HG03103 (cell line): ENCODE data around the gene NOL9.
"Not testable (repeated sequence)": the region's sequence is repeated elsewhere in the genome, so short reads cannot be mapped to it uniquely, and the experiment has no call there.

Experiments used
- ATAC-seq: cut with Tn5 transposase; IDR thresholded peaks from one replicate; pipeline ENCODE4 v1.9.1; 2021; ENCODE audit warnings: low read depth; ENCODE audit not compliant: unreplicated experiment

The NOL9 gene

GRCh38 chr1:6506210-6507036 lies 47.9 kb downstream of the NOL9 start:
- no peak for ATAC-seq

GRCh38 chr1:6505367-6506209 lies 48.7 kb downstream of the NOL9 start:
- ATAC-seq = no peak

GRCh38 chr1:6504887-6505286 lies 49.4 kb downstream of the NOL9 start:
- no peak for ATAC-seq

DNA sequence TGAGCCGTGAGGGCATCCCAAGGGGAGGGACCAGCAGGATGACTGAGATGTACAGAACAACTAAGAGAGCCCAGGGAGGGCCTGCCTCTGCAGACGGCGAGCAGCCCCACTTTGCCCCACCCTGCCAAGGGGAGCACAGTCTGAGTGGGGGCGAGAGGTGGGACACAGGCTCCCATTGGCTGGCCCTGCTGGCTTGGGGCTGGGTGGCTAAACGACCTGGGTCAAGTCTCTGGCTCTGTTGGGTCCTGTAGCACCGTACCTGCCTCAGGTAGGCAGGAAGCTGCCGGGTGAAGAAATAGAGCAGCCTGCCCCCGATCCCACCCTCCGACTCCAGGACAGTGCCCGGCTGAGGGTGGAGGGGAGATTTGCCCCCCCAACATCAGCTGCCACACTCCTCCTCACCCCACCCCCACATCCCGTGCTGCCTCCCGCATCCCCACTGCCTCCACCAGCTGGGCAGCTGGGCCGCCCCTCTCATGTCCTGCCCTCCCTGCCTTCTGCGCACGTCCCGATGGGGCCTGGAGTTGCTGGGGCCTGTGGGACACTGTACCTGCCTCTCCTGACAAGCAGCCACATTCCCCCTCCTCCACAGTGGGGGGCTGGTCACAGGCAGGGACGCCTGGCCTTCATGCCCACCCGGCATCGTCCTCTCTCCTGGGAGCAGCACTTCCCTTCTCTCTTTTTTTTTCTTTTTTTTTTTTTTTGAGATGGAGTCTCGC lies 50.3 kb downstream of the NOL9 start:
- ATAC-seq = no peak

DNA sequence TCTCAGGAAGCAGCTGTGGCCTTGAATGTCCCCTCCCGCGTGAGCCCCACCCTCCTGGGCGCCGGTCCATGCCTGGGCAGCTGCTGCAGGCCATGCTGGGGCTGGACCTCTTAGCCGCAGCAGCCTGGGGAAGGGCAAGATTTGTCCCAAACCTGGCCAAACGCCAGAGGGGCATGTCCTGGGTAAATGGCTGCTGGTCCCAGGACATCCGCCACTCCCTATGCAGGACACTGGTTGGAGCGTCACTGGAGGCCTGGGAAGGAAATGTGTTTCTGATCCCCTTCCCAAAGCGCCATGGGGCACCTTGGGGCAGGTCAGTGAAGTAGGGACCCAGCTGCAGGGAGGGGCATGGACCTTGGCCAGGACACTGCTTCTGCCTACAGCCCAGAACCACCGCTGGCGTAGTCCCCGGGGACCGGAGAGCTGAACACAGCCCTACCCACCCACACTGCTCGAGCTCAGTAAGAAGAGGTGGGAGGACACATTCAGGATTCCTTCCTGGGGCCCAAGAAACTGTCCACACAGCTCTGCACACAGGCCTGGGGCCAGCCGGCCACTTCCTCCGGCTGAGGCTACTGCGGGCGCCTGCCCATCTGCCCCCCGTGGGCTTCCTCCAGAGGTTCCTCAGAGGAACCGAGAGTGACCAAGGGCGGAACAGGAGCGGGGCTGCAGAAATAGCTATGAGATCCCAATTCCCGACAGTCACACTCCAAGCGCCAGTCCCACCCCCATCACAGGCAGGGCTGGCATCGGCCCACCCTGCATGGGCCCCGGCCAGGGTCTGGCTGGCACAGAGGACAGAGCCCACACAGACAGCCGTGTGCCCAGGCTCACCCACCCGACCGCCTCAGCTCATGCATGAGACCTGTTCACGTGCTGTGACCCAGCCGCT lies 52.1 kb downstream of the NOL9 start:
- ATAC-seq = no peak

DNA sequence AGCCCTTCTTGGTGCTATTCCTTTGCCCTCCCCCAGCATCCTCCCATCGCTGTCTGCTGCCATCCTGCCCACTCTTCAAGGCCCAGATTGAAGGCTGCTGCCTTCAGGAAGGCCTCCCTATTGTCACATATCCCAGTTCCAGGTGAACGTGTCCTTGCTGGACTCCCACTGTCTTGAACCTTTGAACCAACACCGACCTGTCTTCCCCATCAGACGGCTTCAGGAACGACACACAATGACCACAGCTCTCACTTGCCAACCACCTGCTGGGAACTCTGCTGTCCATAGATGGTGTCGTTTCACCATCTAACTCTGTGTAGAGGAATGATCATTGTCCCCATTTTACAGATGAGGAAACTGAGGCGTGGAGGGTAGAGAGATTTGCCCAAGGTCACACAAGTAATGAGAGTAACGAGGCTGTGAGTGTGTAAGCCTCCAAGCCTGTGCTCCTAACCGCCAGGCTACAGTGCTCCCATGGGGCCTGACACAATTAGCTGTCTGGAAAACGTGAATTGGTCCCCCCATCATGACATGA lies 53.0 kb downstream of the NOL9 start:
- ATAC-seq = no peak

GRCh38 chr1:6500544-6501278 lies 53.6 kb downstream of the NOL9 start:
- ATAC-seq = no peak

- no peak for ATAC-seq
These were observed 55.0 kb downstream of the NOL9 start for GRCh38 chr1:6499296-6499695.

GRCh38 chr1:6498576-6499111 lies 55.7 kb downstream of the NOL9 start:
- ATAC-seq = no peak

GRCh38 chr1:6497867-6498575 lies 56.3 kb downstream of the NOL9 start:
- ATAC-seq = no peak

GRCh38 chr1:6497215-6497866 lies 57.0 kb downstream of the NOL9 start:
- ATAC-seq = no peak

DNA sequence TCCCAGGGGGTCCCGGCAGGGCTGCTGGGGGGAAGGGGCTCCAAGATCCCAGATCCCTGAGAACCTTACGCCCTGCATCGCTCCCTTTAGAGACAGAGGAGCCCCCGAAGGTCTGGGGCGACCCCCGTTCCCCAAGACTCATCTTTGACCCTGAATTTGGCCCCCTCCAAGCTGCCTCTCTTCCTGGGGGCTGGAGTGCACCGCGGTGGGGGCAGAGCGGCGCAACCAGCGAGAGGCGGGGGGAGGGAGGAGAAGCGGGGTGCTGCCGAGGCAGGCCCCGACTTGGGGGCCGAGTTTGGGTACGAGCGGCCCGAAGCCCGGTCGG lies 57.5 kb downstream of the NOL9 start:
- ATAC-seq = no peak

DNA sequence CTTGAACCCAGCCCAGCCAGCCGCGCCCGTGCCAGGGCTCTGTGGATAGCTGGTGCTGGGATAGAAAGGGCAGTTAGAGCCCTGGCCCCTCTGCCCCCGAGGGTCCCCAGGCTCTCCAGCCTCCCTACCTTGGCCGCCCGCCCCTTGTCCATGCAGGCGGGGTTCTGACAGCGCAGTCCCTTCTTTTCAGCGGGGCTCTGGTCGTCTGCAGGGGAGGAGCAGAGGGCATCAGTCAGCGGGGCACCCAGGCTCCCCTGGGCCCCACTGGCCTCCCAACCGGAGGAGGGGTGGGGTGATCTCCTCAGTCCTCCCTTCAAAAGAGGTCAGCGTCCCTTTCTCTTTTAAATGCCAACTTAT lies 58.0 kb downstream of the NOL9 start:
- ATAC-seq = no peak

- no peak for ATAC-seq
These were observed 58.6 kb downstream of the NOL9 start for GRCh38 chr1:6495540-6496364.

- ATAC-seq = no peak
These were observed 59.3 kb downstream of the NOL9 start for GRCh38 chr1:6495041-6495441.

- no peak for ATAC-seq
These were observed 59.7 kb downstream of the NOL9 start for GRCh38 chr1:6494627-6495026.

DNA sequence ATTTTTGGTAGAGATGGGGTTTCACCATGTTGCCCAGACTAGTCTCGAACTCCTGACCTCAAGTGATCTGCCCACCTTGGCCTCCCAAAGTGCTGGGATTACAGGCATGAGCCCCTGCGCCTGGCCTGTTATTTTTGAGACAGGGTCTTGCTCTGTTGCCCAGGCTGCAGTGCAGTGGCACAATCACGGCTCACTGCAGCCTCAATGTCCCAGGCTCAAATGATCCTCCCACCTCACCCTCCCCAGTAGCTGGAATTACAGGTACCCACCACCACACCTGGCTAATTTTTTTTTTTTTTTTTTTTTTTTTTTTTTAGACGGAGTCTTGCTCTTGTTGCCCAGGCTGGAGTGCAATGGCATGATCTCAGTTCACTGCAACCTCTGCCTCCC lies 60.5 kb downstream of the NOL9 start:
- ATAC-seq = not testable (repeated sequence)
